ENCODE results near the gene SCNN1A. TPM values are rescaled to one million over a fixed set of nuclear protein-coding genes. Genes with fewer than 3 reads are reported as not detected.

The SCNN1A gene
- total and polyA plus RNA-seq, 2 of the 13 experiments (the other 11 are each of a cell fraction or from before 2014, with no cell fraction given), result 1.5 to 14.6 TPM

GRCh38 chr12:6370994-6371754 is 4.2 kb downstream of the SCNN1A start (continued):
- TF ChIP-seq, protein P1, sequence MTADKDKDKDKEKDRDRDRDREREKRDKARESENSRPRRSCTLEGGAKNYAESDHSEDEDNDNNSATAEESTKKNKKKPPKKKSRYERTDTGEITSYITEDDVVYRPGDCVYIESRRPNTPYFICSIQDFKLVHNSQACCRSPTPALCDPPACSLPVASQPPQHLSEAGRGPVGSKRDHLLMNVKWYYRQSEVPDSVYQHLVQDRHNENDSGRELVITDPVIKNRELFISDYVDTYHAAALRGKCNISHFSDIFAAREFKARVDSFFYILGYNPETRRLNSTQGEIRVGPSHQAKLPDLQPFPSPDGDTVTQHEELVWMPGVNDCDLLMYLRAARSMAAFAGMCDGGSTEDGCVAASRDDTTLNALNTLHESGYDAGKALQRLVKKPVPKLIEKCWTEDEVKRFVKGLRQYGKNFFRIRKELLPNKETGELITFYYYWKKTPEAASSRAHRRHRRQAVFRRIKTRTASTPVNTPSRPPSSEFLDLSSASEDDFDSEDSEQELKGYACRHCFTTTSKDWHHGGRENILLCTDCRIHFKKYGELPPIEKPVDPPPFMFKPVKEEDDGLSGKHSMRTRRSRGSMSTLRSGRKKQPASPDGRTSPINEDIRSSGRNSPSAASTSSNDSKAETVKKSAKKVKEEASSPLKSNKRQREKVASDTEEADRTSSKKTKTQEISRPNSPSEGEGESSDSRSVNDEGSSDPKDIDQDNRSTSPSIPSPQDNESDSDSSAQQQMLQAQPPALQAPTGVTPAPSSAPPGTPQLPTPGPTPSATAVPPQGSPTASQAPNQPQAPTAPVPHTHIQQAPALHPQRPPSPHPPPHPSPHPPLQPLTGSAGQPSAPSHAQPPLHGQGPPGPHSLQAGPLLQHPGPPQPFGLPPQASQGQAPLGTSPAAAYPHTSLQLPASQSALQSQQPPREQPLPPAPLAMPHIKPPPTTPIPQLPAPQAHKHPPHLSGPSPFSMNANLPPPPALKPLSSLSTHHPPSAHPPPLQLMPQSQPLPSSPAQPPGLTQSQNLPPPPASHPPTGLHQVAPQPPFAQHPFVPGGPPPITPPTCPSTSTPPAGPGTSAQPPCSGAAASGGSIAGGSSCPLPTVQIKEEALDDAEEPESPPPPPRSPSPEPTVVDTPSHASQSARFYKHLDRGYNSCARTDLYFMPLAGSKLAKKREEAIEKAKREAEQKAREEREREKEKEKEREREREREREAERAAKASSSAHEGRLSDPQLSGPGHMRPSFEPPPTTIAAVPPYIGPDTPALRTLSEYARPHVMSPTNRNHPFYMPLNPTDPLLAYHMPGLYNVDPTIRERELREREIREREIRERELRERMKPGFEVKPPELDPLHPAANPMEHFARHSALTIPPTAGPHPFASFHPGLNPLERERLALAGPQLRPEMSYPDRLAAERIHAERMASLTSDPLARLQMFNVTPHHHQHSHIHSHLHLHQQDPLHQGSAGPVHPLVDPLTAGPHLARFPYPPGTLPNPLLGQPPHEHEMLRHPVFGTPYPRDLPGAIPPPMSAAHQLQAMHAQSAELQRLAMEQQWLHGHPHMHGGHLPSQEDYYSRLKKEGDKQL (CRISPR knock-in tag; IDR thresholded peaks at IDR 0.05; ENCODE audit: low read depth), result peak; percentile 41; the same call in 1 of the 2 replicates
- TF ChIP-seq SMYD3 (CRISPR knock-in tag; IDR thresholded peaks at IDR 0.05) (no peak), SATB2 (CRISPR knock-in tag; IDR thresholded peaks at IDR 0.05) (no peak), ZNF260 (CRISPR knock-in tag; IDR thresholded peaks at IDR 0.05; ENCODE audit: borderline replicate concordance, low read depth) (no peak), RXRA (CRISPR knock-in tag; IDR thresholded peaks at IDR 0.05) (peak; percentile 85), NFATC3 (CRISPR knock-in tag; IDR thresholded peaks at IDR 0.05) (no peak), ZFP36 (IDR thresholded peaks at IDR 0.05; ENCODE audit: borderline replicate concordance, low read depth, low read length, partially characterized antibody) (no peak), ZHX2 (IDR thresholded peaks at IDR 0.05; ENCODE audit: low read depth) (no peak), ZHX2 (CRISPR knock-in tag; IDR thresholded peaks at IDR 0.05; ENCODE audit: borderline replicate concordance) (no peak), ZSCAN12 (CRISPR knock-in tag; IDR thresholded peaks at IDR 0.05) (no peak), HNRNPK (IDR thresholded peaks at IDR 0.05; ENCODE audit: low read depth, low read length, poor library complexity, severe bottlenecking) (peak; percentile 95), ZBTB7B (CRISPR knock-in tag; IDR thresholded peaks at IDR 0.05) (peak; percentile 85; the same call in 1 of the 2 replicates), MBD4 (IDR thresholded peaks at IDR 0.05; ENCODE audit: borderline replicate concordance, low read length) (no peak), ZNF331 (CRISPR knock-in tag; IDR thresholded peaks at IDR 0.05) (peak; percentile 40; the same call in 1 of the 2 replicates)
- TF ChIP-seq, protein P2, sequence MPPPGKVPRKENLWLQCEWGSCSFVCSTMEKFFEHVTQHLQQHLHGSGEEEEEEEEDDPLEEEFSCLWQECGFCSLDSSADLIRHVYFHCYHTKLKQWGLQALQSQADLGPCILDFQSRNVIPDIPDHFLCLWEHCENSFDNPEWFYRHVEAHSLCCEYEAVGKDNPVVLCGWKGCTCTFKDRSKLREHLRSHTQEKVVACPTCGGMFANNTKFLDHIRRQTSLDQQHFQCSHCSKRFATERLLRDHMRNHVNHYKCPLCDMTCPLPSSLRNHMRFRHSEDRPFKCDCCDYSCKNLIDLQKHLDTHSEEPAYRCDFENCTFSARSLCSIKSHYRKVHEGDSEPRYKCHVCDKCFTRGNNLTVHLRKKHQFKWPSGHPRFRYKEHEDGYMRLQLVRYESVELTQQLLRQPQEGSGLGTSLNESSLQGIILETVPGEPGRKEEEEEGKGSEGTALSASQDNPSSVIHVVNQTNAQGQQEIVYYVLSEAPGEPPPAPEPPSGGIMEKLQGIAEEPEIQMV (CRISPR knock-in tag; IDR thresholded peaks at IDR 0.05; ENCODE audit: low read depth), result no peak

Data from HepG2 (cell line).